Liver (tissue), 9 donors: ENCODE measurements around the gene EML4. TPM values are rescaled to one million over a fixed set of nuclear protein-coding genes. Genes with fewer than 3 reads are reported as not detected.

Experiments used
- DNase-seq: peaks from one replicate; pipeline ENCODE4 v3.0.0-alpha.2; 2017; ENCODE audit warnings: low spot score
- H3K27ac ChIP-seq, 2 donors: one replicate each; pipeline ENCODE4 v1.7.0; 2013; ENCODE audit warnings: inconsistent platforms in 2 of 2, low read length in 2 of 2, control low read depth in 1 of 2, low read depth in 1 of 2, mild to moderate bottlenecking in 1 of 2
- H3K27me3 ChIP-seq, 4 donors: one replicate each; pipeline versions ENCODE4 v1.6.1 to v1.7.0; 2013; ENCODE audit warnings: low read length in 3 of 4, inconsistent platforms in 1 of 4, mild to moderate bottlenecking in 1 of 4, moderate library complexity in 1 of 4; ENCODE audit not compliant: control insufficient read depth in 4 of 4, insufficient read depth in 4 of 4
- H3K36me3 ChIP-seq, 4 donors: one replicate each; pipeline versions ENCODE4 v1.6.1 to v1.7.0; 2013; ENCODE audit warnings: low read length in 3 of 4, mild to moderate bottlenecking in 3 of 4, low read depth in 1 of 4, moderate library complexity in 1 of 4; ENCODE audit not compliant: control insufficient read depth in 4 of 4, insufficient read depth in 3 of 4
- H3K4me1 ChIP-seq, 4 donors: one replicate each; pipeline versions ENCODE4 v1.6.1 to v1.7.0; 2013; ENCODE audit warnings: low read length in 3 of 4, mild to moderate bottlenecking in 3 of 4, moderate library complexity in 1 of 4; ENCODE audit not compliant: control insufficient read depth in 4 of 4, insufficient read depth in 4 of 4
- H3K4me3 ChIP-seq, 3 donors: one replicate each; pipeline versions ENCODE4 v1.6.1 to v1.7.0; 2013; ENCODE audit warnings: low read length in 3 of 3, control low read depth in 1 of 3, low read depth in 1 of 3, mild to moderate bottlenecking in 1 of 3
- H3K9ac ChIP-seq, 2 donors: one replicate each; pipeline ENCODE4 v1.7.0; 2013; ENCODE audit warnings: low read length in 2 of 2, mild to moderate bottlenecking in 2 of 2, moderate library complexity in 2 of 2, control low read depth in 1 of 2, low read depth in 1 of 2
- H3K9me3 ChIP-seq, 4 donors: one replicate each; pipeline versions ENCODE4 v1.6.1 to v1.7.0; 2013; ENCODE audit warnings: low read length in 3 of 4; ENCODE audit not compliant: control insufficient read depth in 4 of 4
- CTCF ChIP-seq: fragments of 150-350 bp; IDR thresholded peaks from 2 replicates; pipeline ENCODE4 v1.5.1; 2017; ENCODE audit warnings: improper control_type of control experiment, low read depth, low read length; ENCODE audit not compliant: missing input control
- EGR1 ChIP-seq, 2 donors: IDR thresholded peaks; 2 replicates each; pipeline ENCODE4 v1.6.1; 2016 to 2018; ENCODE audit warnings: antibody characterized with exemption in 2 of 2, low read depth in 2 of 2
- FOXA1 ChIP-seq: IDR thresholded peaks from 2 replicates; pipeline ENCODE4 v1.6.1; 2016; ENCODE audit warnings: antibody characterized with exemption
- FOXA2 ChIP-seq: IDR thresholded peaks from 2 replicates; pipeline ENCODE4 v1.6.1; 2016; ENCODE audit warnings: antibody characterized with exemption
- GABPA ChIP-seq, 2 donors: IDR thresholded peaks in 1 of 2; conservative IDR thresholded peaks in 1 of 2; 2 replicates each; pipeline ENCODE4 v1.6.1; 2016; ENCODE audit warnings: antibody characterized with exemption in 2 of 2, mild to moderate bottlenecking in 1 of 2, moderate library complexity in 1 of 2
- HNF4A ChIP-seq, 2 donors: conservative IDR thresholded peaks; 2 replicates each; pipeline ENCODE4 v1.6.1; 2016; ENCODE audit warnings: antibody characterized with exemption in 2 of 2, mild to moderate bottlenecking in 2 of 2
- HNF4G ChIP-seq: IDR thresholded peaks from 2 replicates; pipeline ENCODE4 v1.6.1; 2016; ENCODE audit warnings: antibody characterized with exemption
- MAX ChIP-seq: IDR thresholded peaks from 2 replicates; pipeline ENCODE4 v1.6.1; 2016; ENCODE audit warnings: antibody characterized with exemption
- NR2F2 ChIP-seq: IDR thresholded peaks from 2 replicates; pipeline ENCODE4 v1.6.1; 2016; ENCODE audit warnings: antibody characterized with exemption
- RAD21 ChIP-seq, 2 donors: IDR thresholded peaks; 2 replicates each; pipeline ENCODE4 v1.6.1; 2016; ENCODE audit warnings: antibody characterized with exemption in 2 of 2, mild to moderate bottlenecking in 2 of 2
- REST ChIP-seq: IDR thresholded peaks from 2 replicates; pipeline ENCODE4 v1.6.1; 2016; ENCODE audit warnings: antibody characterized with exemption, mild to moderate bottlenecking
- RXRA ChIP-seq, 2 donors: IDR thresholded peaks; 2 replicates each; pipeline ENCODE4 v1.6.1; 2017 to 2018; ENCODE audit warnings: antibody characterized with exemption in 2 of 2, mild to moderate bottlenecking in 1 of 2
- SP1 ChIP-seq: IDR thresholded peaks from 2 replicates; pipeline ENCODE4 v1.6.1; 2018; ENCODE audit warnings: antibody characterized with exemption, mild to moderate bottlenecking
- TAF1 ChIP-seq: conservative IDR thresholded peaks from 2 replicates; pipeline ENCODE4 v1.6.1; 2016; ENCODE audit warnings: antibody characterized with exemption, mild to moderate bottlenecking
- YY1 ChIP-seq: IDR thresholded peaks from 2 replicates; pipeline ENCODE4 v1.6.1; 2016; ENCODE audit warnings: antibody characterized with exemption, mild to moderate bottlenecking
- ZBTB33 ChIP-seq: IDR thresholded peaks from 2 replicates; pipeline ENCODE4 v1.6.1; 2016; ENCODE audit warnings: antibody characterized with exemption
- WGBS: extraction: QIAGEN DNeasy Blood & Tissue Kit; methylation state at CpG from one replicate; pipeline ENCODE4 v1.1.7; 2013; 5-methylcytosine and 5-hydroxymethylcytosine counted together
- polyA plus RNA-seq, 2 donors: library from polyadenylated mRNA; stranded (reverse) in 1 of 2; unstranded in 1 of 2; fragments of 200-250 nt in 1 of 2; fragments of >200 nt in 1 of 2; fragmentation: Nextera tagmentation in 1 of 2; extraction: Ambion mirVana in 1 of 2; gene quantifications; one replicate each; pipeline versions ENCODE4 v1.2.1 to v1.2.3, GENCODE V29; 2013 to 2015
- total RNA-seq, 2 donors: library from RNA; depleted of rRNA; stranded (reverse); fragments of >200 nt; gene quantifications; one replicate each; pipeline ENCODE4 v1.2.3, GENCODE V29; 2014
- donor health status: healthy.
- donor health status: healthy.
- donor health status: healthy.
- donor health status: healthy.
- donor health status: healthy.

EML4 gene
- total and polyA plus RNA-seq, 4 donors, result 12.8 to 49.6 (median 34.8) TPM

- Histone ChIP-seq H3K4me3 (no peak overlapping the region), H3K9ac (no peak overlapping the region), H3K27ac (no peak overlapping the region), H3K9me3 (no peaks in the 10 kb centered on the region), H3K27me3 (no peaks in the 10 kb centered on the region), H3K4me1 (peaks cover 0 to 25% (median 16%) of the 10 kb centered on the region in 4 donors), H3K36me3 (no peaks in the 10 kb centered on the region)
- 87% methylated on average over 2 of the region's 2 CpGs for WGBS
- DNase-seq, result no peak
- TF ChIP-seq FOXA1 (no peak), NR2F2 (no peak), GABPA (IDR thresholded peaks at IDR 0.05 in 1 of 2, conservative IDR thresholded peaks at IDR 0.05 in 1 of 2) (no peak), HNF4G (no peak), TAF1 (no peak), HNF4A (conservative IDR thresholded peaks at IDR 0.05) (no peak), RAD21 (IDR thresholded peaks at IDR 0.05) (no peak), SP1 (no peak), MAX (no peak), CTCF (no peak), EGR1 (IDR thresholded peaks at IDR 0.05; ENCODE audit: low read depth in 2 of 2) (no peak), RXRA (IDR thresholded peaks at IDR 0.05) (no peak), ZBTB33 (no peak), REST (no peak), FOXA2 (no peak), YY1 (no peak)
Measured at GRCh38 chr2:42136782-42137124, 32.4 kb upstream of the EML4 start.

- H3K36me3 ChIP-seq, result no peaks in the 10 kb centered on the region
- no peak overlapping the region for H3K4me3 ChIP-seq
- no peaks in the 10 kb centered on the region for H3K9me3 ChIP-seq
- no peak for TF ChIP-seq GABPA (IDR thresholded peaks at IDR 0.05 in 1 of 2, conservative IDR thresholded peaks at IDR 0.05 in 1 of 2)
- TF ChIP-seq ZBTB33, result no peak
- no peak for TF ChIP-seq YY1
- TF ChIP-seq RXRA (IDR thresholded peaks at IDR 0.05), result peak in 1 of 2 donors; percentile 14
- peak; percentile 55 to 57 for TF ChIP-seq HNF4A (conservative IDR thresholded peaks at IDR 0.05)
- TF ChIP-seq HNF4G, result no peak
- TF ChIP-seq MAX, result no peak
- peak; percentile 69 for TF ChIP-seq NR2F2
- no peak for DNase-seq
- H3K4me1 ChIP-seq, result peaks cover 0 to 28% (median 21%) of the 10 kb centered on the region in 4 donors
- WGBS, result 74% methylated on average over 5 of the region's 5 CpGs
- H3K27me3 ChIP-seq, result no peaks in the 10 kb centered on the region
- H3K9ac ChIP-seq, result no peak overlapping the region
- no peak overlapping the region for H3K27ac ChIP-seq
Measured at GRCh38 chr2:42137125-42137841, 31.9 kb upstream of the EML4 start.
